ENCODE results near the gene PSMD11.

DNA sequence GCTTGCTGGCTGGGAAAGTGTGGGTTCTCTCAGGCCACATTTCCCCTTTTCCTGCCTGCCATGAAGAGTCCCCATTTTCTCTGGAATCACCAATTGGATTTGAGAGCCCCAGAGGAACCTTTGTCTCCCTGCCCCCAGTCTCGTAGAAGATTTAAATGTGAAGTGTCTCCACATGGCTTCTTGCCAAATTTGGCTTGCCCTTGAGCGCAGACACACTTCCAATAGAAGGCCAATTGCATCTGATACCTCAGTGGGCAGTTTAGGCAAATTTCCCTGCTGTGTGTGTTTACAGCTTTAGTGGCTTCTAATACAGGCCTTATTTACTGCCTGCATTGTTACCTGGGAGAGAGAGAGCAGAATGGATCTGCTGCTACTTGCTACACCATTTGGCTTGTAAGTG is 72.1 kb downstream of the PSMD11 start:
- TF ChIP-seq, protein P1, sequence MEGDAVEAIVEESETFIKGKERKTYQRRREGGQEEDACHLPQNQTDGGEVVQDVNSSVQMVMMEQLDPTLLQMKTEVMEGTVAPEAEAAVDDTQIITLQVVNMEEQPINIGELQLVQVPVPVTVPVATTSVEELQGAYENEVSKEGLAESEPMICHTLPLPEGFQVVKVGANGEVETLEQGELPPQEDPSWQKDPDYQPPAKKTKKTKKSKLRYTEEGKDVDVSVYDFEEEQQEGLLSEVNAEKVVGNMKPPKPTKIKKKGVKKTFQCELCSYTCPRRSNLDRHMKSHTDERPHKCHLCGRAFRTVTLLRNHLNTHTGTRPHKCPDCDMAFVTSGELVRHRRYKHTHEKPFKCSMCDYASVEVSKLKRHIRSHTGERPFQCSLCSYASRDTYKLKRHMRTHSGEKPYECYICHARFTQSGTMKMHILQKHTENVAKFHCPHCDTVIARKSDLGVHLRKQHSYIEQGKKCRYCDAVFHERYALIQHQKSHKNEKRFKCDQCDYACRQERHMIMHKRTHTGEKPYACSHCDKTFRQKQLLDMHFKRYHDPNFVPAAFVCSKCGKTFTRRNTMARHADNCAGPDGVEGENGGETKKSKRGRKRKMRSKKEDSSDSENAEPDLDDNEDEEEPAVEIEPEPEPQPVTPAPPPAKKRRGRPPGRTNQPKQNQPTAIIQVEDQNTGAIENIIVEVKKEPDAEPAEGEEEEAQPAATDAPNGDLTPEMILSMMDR (IDR thresholded peaks at IDR 0.05; ENCODE audit: insufficient read depth, low read length, poor library complexity, severe bottlenecking): no peak
- no peak for TF ChIP-seq EZH2phosphoT487 (conservative IDR thresholded peaks at IDR 0.05; ENCODE audit: low read length)
